Sigmoid colon (tissue), 7 donors: Measurements from ENCODE around the gene SLC12A5. TPM values are rescaled to one million over a fixed set of nuclear protein-coding genes. Genes with fewer than 3 reads are reported as not detected.

Experiments
- DNase-seq: peaks from one replicate; pipeline ENCODE4 v3.0.0-alpha.2; 2019
- H3K27ac ChIP-seq, 4 donors: fragments of 200-600 bp; sonication (generic); one replicate each; pipeline ENCODE4 v1.5.1; 2016 to 2019; ENCODE audit warnings: mild to moderate bottlenecking in 1 of 4
- H3K27me3 ChIP-seq, 3 donors: fragments of 200-600 bp; sonication (generic); one replicate each; pipeline ENCODE4 v1.5.1; 2019; ENCODE audit warnings: mild to moderate bottlenecking in 1 of 3
- H3K36me3 ChIP-seq, 4 donors: fragments of 200-600 bp; sonication (generic); one replicate each; pipeline ENCODE4 v1.5.1; 2016 to 2019
- H3K4me1 ChIP-seq, 4 donors: fragments of 200-600 bp; sonication (generic); one replicate each; pipeline ENCODE4 v1.5.1; 2017 to 2019
- H3K4me3 ChIP-seq, 4 donors: fragments of 200-600 bp; sonication (generic); one replicate each; pipeline ENCODE4 v1.5.1; 2017 to 2019; ENCODE audit warnings: mild to moderate bottlenecking in 2 of 4, moderate library complexity in 1 of 4
- H3K9me3 ChIP-seq, 4 donors: fragments of 200-600 bp in 3 of 4; sonication (generic) in 3 of 4; one replicate each; pipeline versions ENCODE4 v1.5.1 to v1.6.1; 2013 to 2019
- EP300 ChIP-seq, 4 donors: sonication (generic); formaldehyde crosslinking; IDR thresholded peaks; one replicate each; pipeline ENCODE4 v1.6.1; 2017; ENCODE audit warnings: antibody characterized with exemption in 4 of 4
- POLR2A ChIP-seq, 2 donors: fragments of 450-650 bp; IDR thresholded peaks; one replicate each; pipeline ENCODE4 v1.6.1; 2016; ENCODE audit warnings: antibody characterized with exemption in 2 of 2, mild to moderate bottlenecking in 2 of 2, moderate library complexity in 2 of 2
- POLR2AphosphoS5 ChIP-seq, 4 donors: sonication (generic); formaldehyde crosslinking; IDR thresholded peaks; one replicate each; pipeline ENCODE4 v1.6.1; 2017; ENCODE audit warnings: antibody characterized with exemption in 4 of 4
- WGBS, 2 donors: extraction: QIAGEN DNeasy Blood & Tissue Kit; methylation state at CpG; one replicate each; pipeline ENCODE4 v1.1.7; 2013; 5-methylcytosine and 5-hydroxymethylcytosine counted together
- intact Hi-C: fragments of 100-400 bp; cut with DNase I; formaldehyde crosslinking; loops from one replicate; pipeline ENCODE4 v1.15.1; 2023
- polyA plus RNA-seq, 3 donors: library from polyadenylated mRNA; stranded (reverse); fragments of 200-250 nt; gene quantifications; one replicate each; pipeline ENCODE4 v1.2.3, GENCODE V29; 2013
- total RNA-seq, 4 donors: library from RNA; depleted of rRNA; stranded (reverse); fragments of >200 nt; gene quantifications; one replicate each; pipeline ENCODE4 v1.1.0, GENCODE V29; 2016
- TF ChIP-seq, protein P1 (sequence below), 4 experiments: fragments of 450-650 bp in 3 of 4; fragments of 200-600 bp in 1 of 4; IDR thresholded peaks; one replicate each; pipeline ENCODE4 v1.5.1; 2016 to 2019; ENCODE audit warnings: antibody characterized with exemption in 4 of 4, mild to moderate bottlenecking in 3 of 4, moderate library complexity in 2 of 4
- donor health status: healthy with polysubstance abuse.
- donor health status: Bipolar disorder and iron deficiency.
- donor health status: healthy.

Gene SLC12A5
- total and polyA plus RNA-seq, 7 donors: 0.14 to 1.4 TPM; not detected in 5

DNA sequence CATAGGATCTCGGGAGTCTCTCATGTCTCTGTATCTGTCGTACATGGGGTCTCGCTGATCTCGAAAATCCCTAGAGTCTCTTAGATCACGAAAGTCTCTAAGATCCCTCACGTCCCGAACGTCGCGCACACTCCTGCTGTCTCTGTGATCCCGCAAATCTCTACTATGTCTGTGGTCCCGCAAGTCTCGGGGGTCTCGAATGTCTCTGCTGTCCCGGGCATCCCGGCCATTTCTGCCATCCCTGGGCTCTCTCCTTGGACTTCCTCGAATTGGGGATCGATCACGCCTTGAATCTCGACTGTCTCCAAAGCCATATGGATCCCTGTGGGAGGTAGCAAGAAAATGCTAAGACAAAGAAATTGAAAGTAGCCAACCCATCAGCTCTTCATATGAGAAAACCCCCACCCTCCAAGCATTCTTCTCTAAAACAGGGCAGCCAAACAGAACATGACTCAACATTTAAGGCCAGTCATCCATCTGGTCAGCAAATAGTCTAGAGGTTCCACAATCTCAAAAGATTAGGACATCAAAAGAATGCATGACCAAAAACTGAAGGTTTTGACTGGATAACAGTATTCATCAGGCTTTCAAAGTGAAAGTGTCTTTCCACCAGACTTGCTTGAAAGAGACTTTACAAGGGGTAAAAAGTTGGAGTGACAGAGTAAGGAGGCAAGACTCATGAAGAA, 41.3 kb downstream of the SLC12A5 start:
- TF ChIP-seq POLR2A (IDR thresholded peaks at IDR 0.05): no peak
- TF ChIP-seq POLR2AphosphoS5 (IDR thresholded peaks at IDR 0.05): no peak
- no peak for TF ChIP-seq EP300 (IDR thresholded peaks at IDR 0.05)
- TF ChIP-seq, protein P1, sequence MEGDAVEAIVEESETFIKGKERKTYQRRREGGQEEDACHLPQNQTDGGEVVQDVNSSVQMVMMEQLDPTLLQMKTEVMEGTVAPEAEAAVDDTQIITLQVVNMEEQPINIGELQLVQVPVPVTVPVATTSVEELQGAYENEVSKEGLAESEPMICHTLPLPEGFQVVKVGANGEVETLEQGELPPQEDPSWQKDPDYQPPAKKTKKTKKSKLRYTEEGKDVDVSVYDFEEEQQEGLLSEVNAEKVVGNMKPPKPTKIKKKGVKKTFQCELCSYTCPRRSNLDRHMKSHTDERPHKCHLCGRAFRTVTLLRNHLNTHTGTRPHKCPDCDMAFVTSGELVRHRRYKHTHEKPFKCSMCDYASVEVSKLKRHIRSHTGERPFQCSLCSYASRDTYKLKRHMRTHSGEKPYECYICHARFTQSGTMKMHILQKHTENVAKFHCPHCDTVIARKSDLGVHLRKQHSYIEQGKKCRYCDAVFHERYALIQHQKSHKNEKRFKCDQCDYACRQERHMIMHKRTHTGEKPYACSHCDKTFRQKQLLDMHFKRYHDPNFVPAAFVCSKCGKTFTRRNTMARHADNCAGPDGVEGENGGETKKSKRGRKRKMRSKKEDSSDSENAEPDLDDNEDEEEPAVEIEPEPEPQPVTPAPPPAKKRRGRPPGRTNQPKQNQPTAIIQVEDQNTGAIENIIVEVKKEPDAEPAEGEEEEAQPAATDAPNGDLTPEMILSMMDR (IDR thresholded peaks at IDR 0.05): no peak
- Histone ChIP-seq H3K4me3 (no peak overlapping the region), H3K9me3 (no peaks in the 10 kb centered on the region), H3K36me3 (peaks cover 20 to 69% (median 53%) of the 10 kb centered on the region in 4 donors), H3K4me1 (no peaks in the 10 kb centered on the region), H3K27ac (no peak overlapping the region), H3K27me3 (no peaks in the 10 kb centered on the region)
- WGBS, 2 donors: 96% methylated on average over 20 of the region's 20 CpGs
- no peak for DNase-seq
- intact Hi-C loops: no loop called here

DNA sequence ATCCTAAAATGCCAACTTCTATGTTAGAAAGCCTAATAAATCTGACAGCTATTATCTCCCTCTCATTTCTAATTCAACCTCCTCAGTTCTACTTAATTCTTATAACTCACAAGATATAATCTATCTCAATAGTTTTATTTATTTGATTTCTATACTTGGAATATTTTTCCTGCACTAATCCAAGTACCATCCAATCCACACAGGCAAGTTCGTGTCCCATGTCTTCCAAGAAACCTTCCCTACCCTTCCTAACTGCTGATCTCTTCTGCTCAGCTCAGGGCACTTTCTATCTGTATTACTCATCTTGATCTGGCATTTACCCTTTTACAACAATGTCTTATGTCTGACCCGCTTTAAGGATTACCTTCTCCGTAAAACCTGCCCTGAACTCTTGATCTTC, 42.6 kb downstream of the SLC12A5 start:
- no peak overlapping the region for H3K27ac ChIP-seq
- no peak overlapping the region for H3K4me3 ChIP-seq
- intact Hi-C loops: no loop called here
- no peaks in the 10 kb centered on the region for H3K4me1 ChIP-seq
- no peak for DNase-seq
- 93 to 95% methylated on average over 3 of the region's 3 CpGs for WGBS, 2 donors
- H3K9me3 ChIP-seq: no peaks in the 10 kb centered on the region
- peaks cover 14 to 62% (median 42%) of the 10 kb centered on the region in 4 donors for H3K36me3 ChIP-seq
- H3K27me3 ChIP-seq: no peaks in the 10 kb centered on the region
- no peak for TF ChIP-seq POLR2AphosphoS5 (IDR thresholded peaks at IDR 0.05)
- no peak for TF ChIP-seq POLR2A (IDR thresholded peaks at IDR 0.05)
- TF ChIP-seq EP300 (IDR thresholded peaks at IDR 0.05): no peak
- TF ChIP-seq, protein P1 (IDR thresholded peaks at IDR 0.05): no peak

DNA sequence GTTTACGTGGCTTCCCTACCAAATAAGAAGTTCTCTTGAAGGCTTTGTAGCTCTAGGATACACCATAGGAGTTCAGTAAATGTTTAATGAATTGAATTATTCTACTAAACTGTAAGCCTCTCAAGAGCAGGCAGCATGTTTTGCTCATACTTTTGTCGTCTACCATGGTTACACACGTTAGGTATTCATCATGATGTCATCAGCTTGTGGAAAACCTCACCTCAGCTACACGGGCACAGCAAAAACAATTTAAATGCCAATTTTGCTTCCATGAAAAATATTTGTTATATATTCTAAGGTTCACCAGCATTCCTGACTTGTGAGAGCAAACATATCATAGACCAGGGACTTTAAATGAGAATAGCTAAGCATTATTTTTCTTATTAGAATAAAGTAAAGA, 44.0 kb downstream of the SLC12A5 start:
- H3K27ac ChIP-seq: no peak overlapping the region
- H3K36me3 ChIP-seq: peaks cover 2 to 62% (median 32%) of the 10 kb centered on the region in 4 donors
- TF ChIP-seq, protein P1 (IDR thresholded peaks at IDR 0.05): no peak
- TF ChIP-seq POLR2A (IDR thresholded peaks at IDR 0.05) (no peak), EP300 (IDR thresholded peaks at IDR 0.05) (no peak), POLR2AphosphoS5 (IDR thresholded peaks at IDR 0.05) (no peak)
- H3K27me3 ChIP-seq: no peaks in the 10 kb centered on the region
- no peaks in the 10 kb centered on the region for H3K9me3 ChIP-seq
- no peak for DNase-seq
- H3K4me3 ChIP-seq: no peak overlapping the region
- 95% methylated on average over 4 of the region's 4 CpGs for WGBS, 2 donors
- no peaks in the 10 kb centered on the region for H3K4me1 ChIP-seq
- intact Hi-C loops: no loop called here

DNA sequence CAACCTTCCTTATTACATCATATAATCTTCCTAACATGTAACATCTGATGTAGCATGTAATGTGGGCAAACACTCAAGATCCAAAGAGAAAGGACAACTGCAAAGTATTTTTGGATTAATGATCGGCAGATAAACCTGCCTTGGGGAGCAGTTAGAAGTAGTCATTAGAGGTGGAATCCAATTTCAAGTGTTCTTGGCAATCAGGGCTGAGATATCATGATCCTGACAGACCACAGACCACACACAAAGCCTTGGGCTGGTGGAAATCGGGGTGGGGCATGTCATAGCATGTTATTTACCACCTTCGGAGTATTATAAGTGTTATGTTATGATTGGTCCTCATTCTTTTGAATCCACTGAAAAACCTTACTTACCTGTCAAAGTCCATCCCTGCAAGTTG, 44.4 kb downstream of the SLC12A5 start:
- TF ChIP-seq EP300 (IDR thresholded peaks at IDR 0.05) (no peak), POLR2A (IDR thresholded peaks at IDR 0.05) (no peak), POLR2AphosphoS5 (IDR thresholded peaks at IDR 0.05) (no peak)
- TF ChIP-seq, protein P1 (IDR thresholded peaks at IDR 0.05): no peak
- Histone ChIP-seq H3K9me3 (no peaks in the 10 kb centered on the region), H3K4me1 (no peaks in the 10 kb centered on the region), H3K36me3 (peaks cover 0 to 62% (median 30%) of the 10 kb centered on the region in 4 donors), H3K27me3 (no peaks in the 10 kb centered on the region), H3K4me3 (no peak overlapping the region), H3K27ac (no peak overlapping the region)
- intact Hi-C loops: no loop called here
- WGBS, 2 donors: 93 to 94% methylated on average over 3 of the region's 3 CpGs
- DNase-seq: no peak

DNA sequence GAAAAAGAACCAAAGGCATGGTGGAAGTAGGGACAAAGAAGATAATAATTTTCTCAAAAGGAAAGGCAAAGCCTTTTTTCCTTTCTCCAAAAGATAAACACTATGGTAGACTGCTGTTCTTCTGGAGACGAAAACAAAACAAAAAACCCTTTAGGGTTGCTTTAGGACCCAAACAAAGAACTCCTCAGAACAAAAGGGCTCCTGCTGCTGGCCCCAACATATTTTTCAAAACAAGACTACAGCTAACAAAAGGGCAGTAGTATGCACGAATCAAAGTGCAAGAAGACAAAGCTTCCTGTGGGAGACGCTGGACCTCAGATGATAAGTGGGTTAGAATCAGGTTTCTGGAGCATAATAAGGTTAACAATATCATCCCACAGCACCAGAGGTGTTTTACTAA, 45.0 kb downstream of the SLC12A5 start:
- TF ChIP-seq POLR2AphosphoS5 (IDR thresholded peaks at IDR 0.05) (no peak), POLR2A (IDR thresholded peaks at IDR 0.05) (no peak), EP300 (IDR thresholded peaks at IDR 0.05) (no peak)
- TF ChIP-seq, protein P1 (IDR thresholded peaks at IDR 0.05): no peak
- H3K27ac ChIP-seq: no peak overlapping the region
- H3K4me1 ChIP-seq: peaks cover 0 to 2% (median 0%) of the 10 kb centered on the region in 4 donors
- no peak for DNase-seq
- peaks cover 0 to 62% (median 27%) of the 10 kb centered on the region in 4 donors for H3K36me3 ChIP-seq
- no peaks in the 10 kb centered on the region for H3K27me3 ChIP-seq
- intact Hi-C loops: no loop called here
- H3K9me3 ChIP-seq: no peaks in the 10 kb centered on the region
- 83 to 84% methylated on average over 3 of the region's 3 CpGs for WGBS, 2 donors
- no peak overlapping the region for H3K4me3 ChIP-seq
